Measurements from ENCODE around the gene SLCO3A1.

Gene SLCO3A1

DNA sequence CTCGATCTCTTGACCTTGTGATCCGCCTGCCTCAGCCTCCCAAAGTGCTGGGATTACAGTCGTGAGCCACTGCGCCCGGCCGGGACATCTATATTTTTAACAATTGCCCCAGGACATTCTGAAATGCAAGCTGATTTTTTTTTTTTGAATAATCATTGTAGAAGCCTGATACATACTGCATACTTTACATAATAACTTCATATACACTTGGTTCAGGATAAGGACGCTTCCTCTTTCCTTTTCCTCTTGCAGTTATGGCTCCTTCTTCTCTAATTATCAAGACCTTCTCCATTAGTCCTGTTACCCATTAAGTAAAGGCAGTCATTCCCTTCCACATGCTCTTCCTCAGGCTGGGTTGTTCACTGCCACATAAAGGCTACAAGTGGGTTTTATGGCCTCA is 58.3 kb downstream of the SLCO3A1 start:
- DNase-seq (ENCODE audit: low read depth in 2 of 2): no peak

DNA sequence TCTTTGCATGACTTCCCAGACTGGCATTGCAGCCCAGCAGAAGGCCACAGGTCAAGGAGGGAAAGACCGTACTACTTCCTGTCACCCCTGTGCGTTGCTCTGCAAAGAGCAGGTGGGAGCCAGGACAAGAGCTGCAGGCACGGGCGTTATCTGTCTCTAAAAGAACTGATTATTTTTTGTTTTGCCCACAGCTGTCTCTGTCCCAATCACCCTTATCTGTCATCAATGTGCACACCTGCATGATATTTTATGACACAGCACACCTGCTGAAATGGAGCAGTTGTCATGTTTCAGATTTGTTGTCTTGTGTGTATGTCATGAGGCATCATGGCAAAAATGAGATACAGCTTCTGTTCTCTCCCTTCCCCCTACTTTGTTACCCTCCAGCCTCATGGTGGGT is 58.8 kb downstream of the SLCO3A1 start:
- no peak for DNase-seq (ENCODE audit: low read depth in 2 of 2)

DNA sequence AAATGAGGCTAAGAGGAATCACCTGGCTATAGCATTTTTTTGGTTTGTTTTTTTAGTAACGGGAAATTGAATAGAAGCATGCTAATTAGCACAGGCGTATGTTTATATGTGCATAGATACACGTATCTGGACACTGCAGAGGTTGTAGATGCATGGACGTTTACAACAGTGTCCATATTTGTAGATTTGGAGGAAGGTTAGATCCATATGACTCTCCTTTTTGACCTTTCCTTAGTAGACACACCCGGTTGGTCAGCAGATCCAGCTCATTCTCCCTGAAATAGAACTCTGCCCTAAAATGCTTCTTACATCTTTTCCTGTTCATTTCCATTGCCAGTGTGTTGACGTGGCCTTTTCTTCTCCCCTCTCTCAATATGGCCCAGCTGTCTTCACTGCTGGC is 60.1 kb downstream of the SLCO3A1 start:
- no peak for DNase-seq (ENCODE audit: low read depth in 2 of 2)

DNA sequence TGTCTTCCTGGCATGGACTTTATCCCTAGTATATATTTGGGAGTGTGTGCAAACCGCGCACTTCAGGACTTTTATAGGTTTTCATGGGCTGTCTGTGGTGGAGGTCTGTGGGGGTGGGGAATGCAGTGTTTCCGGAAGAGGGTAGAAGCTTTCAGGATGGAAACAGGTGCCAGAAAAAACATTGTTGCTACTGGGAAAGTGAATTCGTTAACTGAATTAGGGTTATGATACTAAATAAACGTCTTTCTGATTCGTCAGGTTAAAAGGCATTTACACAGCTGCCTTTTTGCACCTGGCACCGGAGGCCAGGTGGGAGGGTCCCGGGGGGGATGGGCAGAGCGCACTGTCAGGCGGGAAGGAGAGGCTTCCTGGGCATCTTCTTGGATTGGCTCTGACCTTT is 62.1 kb downstream of the SLCO3A1 start:
- no peak for DNase-seq (ENCODE audit: low read depth in 2 of 2)

DNA sequence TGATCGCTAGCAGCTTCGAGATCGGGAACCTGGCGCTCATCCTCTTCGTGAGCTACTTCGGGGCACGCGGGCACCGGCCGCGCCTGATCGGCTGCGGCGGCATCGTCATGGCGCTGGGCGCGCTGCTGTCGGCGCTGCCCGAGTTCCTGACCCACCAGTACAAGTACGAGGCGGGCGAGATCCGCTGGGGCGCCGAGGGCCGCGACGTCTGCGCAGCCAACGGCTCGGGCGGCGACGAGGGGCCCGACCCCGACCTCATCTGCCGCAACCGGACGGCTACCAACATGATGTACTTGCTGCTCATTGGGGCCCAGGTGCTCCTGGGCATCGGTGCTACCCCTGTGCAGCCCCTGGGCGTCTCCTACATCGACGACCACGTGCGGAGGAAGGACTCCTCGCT is 62.5 kb downstream of the SLCO3A1 start:
- DNase-seq (ENCODE audit: low read depth in 2 of 2): no peak

DNA sequence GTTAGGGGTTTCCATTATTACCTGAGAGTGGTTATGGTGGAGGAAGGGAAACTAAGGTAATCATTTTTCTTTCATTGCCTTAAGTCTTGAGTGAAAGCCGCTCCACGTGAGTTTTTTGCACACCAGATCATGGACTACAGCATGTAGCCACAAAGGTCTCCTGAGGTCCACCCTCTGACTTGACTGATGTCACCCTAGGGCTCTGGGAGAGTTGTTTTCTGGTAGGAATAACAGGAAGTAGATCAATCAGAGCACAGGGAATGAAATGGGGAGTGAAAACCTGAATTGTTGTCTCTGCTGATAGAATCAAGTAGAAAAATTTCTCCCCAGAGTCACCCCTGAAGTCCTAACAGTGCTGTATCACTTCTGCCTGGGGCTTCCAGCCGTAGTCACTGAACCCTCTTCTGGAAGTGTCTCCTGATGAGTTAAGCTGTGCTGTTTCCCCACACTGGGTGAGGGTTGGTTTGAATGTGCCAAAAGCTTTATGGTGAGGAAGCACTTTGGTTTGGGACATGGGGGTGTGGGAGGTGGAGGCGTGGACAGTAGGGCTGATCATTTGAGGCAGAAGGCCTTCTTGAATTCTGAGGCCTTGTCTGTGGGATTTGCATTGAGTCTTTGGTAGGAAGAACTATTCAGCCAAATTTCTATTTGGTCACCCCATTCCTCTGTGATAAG is 64.3 kb downstream of the SLCO3A1 start:
- no peak for DNase-seq (ENCODE audit: low read depth in 2 of 2)

DNA sequence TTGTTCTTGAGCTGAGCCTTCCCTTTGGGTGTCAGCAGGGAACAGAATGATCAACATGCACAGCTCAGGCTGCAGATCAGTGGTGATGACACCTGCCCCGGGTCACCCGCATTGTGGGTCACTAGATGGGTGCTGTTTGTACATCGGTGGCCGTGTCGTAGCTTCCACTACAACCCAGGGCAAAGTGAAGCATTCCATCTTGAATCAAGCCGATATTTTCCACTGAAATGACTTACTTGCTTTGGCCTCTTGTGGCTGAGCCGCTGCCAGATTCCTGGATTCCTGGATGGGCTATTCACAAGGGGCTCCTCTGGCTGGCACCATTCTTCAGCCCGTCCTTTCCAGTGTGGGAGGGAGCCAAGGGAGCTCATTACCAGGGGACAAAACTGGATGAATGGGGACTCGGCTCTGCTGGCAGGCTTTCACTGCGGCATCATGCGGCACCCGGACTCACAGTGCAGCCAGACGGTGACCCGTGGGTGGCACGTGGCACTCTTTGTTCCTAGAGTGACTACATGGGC is 65.6 kb downstream of the SLCO3A1 start:
- no peak for DNase-seq (ENCODE audit: low read depth in 2 of 2)

DNA sequence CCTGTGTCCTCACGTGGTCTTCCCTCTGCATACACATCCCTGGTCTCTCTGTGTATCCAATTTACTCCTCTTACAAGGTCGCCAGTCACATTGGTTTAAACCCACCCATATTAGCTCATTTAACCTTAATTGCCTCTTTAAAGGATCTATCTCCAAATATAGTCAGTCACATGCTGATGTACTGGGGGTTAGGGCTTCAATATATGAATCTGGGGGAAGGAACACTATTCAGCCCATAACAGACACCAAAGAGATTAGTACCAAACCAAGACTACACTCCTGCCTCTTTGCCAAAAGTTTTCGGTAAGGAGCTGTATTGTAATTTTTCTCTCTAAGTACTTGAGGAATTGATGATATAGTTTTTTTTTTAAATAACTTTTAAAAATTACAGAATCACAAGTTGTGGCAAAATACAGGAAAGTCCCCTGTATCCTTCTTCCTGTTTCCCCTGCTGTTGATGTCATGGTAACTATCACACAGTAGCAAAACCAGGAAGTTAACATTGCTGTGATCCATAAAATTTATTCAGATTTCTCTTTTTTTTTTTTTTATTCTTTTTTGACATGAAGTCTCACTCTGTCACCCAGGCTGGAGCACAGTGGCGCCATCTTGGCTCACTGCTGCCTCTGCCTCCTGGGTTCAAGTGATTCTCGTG is 67.8 kb downstream of the SLCO3A1 start:
- no peak for DNase-seq (ENCODE audit: low read depth in 2 of 2)

DNA sequence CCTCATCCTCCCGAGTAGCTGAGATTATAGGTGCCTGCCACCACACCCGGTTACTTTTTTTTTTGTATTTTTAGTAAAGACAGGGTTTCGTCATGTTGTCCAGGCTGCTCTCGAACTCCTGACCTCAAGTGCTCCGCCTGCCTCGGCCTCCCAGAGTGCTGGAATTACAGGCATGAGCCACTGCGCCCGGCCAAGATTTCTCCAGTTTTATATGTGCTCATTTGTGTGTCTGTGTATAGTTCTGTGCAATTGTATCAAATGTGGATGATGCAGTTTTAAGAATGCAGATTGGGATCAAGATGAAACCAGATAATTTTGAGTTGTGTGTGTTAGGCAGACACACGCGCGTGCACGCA is 68.3 kb downstream of the SLCO3A1 start:
- no peak for DNase-seq (ENCODE audit: low read depth in 2 of 2)

DNA sequence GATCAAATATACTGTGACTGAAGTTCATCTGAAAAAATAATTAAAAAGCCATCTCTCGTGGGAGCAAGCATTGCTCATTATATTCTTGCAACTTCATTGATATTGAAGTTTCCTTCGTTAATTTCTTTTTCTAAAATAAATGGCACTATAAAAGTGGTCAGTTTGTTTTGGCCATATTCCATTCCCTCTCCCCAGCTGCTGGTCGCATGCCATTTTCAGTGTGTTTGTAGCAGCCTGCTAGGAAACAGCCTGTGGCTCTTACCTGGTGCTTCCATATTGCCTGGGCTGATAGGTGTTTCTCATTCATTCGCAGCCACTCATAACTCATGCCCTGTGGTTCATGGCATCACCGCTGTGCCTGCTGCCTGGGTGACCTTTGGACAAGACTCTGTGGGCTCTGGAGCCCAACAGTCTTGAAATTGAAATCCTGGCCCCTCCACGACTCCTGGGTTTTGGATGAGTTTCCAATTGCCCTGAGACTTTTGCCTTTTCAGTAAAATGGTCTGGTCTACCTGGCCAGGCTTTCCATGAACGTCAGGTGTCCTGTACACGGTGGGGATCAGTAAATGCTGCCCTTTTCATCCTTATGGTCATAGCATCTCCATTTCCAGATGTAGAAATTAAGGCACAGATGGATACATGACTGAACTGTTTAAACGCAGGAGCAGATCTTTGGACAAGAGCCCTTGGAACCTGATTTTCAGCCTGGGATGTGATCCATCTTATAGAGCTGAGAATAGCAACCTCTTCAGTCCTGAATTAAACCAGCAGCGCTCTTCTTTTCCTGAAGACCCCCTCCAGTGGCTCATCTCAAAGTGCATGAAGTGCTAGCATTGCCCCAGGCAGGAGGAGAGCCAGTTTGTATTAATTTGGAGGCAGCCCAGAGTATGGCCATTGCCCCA is 69.4 kb downstream of the SLCO3A1 start:
- DNase-seq (ENCODE audit: low read depth in 2 of 2): no peak

DNA sequence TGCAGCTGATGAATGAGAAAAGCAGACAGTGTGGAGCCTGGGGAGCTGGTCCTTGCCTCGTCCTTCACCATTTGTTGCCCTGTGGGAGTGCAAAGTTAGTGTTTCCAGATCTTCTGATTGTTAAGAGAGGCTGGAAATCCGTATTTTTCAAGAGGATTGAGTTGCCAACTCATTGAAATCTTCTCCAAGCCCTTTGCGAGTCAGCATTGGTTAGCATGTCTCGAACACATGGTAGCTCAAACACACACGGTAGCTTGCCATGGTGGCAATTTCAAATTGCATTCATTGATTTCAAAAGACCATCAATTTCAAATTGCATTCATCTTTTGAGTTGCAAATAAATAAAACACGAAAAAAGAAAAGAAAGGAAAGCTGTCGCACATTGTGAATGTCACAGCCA is 70.7 kb downstream of the SLCO3A1 start:
- no peak for DNase-seq (ENCODE audit: low read depth in 2 of 2)

DNA sequence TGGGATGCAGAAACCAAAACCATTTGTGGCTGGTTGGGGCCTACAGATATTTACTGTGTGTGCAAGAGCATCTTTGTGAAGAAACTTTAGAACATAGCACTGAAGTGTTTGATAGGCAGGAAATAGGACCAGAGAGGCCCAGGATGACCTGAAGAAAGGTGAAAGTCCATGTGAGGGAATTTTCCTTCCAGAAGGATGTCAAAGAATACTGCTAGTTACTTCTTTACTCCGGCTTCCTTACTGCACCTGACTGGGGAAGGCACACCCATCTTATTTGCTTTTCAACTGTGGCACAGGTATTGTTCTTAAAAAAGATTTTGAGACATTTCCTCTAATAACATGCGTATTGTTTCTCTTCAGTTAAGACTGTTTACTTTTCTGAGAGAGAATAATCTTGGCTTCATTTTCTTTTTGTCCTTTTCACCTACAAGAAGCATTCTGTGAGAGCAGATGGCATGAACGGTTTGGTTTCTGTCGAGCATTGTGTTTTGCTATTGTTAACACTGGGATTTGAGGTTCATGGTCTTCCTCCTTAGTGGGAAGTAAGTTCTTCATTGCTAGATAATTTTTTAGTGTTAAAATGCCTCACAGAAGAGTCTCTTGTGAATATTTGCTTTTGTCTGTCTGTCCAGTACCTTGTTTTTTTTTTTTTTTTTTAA is 71.5 kb downstream of the SLCO3A1 start:
- DNase-seq (ENCODE audit: low read depth in 2 of 2): no peak

DNA sequence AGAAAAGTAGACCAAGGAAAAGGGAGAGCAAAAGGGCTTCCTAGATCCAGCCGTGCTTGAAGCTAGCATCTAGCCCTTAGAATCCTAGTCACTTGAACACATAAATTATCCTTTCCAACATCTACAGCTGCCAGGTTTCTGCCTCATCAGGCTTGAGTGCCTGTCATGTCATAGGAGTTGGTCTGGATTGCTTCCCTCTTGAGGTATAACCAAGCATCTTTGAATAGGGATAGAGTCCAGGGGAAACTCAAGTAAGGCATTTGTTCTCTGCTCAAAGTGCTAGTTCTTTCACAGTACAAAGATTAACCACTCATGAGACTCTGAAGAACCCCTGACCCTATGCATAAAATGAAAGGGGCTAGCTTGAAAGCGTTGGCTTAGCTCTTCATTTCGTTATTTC is 72.3 kb downstream of the SLCO3A1 start:
- no peak for DNase-seq (ENCODE audit: low read depth in 2 of 2)

DNA sequence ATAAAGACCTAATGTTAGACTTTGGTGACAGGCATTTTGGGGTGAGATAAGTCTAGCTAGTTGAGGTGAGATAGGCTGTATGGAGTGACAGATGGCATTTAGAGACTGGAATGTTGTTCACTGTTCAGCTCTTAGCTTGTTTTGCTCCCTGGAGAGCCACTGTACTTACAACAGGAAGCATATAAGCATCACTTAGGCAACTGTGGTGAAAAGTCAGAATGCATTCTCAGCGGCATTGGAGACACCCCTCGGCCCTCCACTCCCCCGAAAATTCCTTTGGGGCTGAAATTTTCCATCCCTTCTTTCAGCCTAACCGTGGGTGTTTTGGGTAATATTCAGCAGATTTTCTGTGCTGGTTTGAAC is 73.4 kb downstream of the SLCO3A1 start:
- DNase-seq (ENCODE audit: low read depth in 2 of 2): no peak

DNA sequence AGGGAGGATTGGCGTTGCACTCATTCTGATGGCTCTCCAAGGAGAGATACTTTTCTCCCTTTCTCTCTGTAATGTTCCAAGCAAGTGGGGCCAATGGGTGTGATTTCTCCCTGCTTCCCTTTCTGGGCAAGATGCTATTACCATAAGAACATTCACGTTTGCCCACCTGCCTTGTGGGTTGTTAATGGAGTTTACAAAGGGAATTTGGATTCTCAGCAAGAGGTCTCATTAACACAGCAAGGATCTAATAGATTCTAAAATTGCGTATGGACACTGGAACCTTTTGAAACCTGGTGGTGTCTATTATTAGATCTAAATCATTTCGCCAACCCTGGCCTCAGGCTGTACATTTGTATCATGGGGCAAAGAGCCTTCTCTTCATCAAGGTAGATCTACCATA is 74.1 kb downstream of the SLCO3A1 start:
- DNase-seq (ENCODE audit: low read depth in 2 of 2): no peak

DNA sequence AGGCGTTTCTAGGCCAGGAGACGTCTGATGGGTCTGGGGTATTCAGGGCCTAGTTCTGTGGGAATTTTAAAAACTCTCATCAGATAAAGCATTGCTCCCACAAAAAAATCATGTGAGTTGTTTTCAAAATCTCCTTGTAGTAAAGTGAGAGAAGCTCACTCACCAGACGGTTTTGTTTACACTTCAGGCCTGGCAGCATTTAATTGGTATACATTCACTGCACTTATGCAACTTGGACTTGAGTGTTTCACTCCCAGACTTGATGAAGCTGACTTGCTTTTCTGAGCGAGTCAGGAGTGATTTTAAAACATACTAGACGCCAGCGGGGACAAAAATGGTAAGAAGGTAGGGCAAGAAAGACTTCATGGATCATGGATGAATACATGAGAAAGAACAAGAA is 75.2 kb downstream of the SLCO3A1 start:
- DNase-seq (ENCODE audit: low read depth in 2 of 2): no peak

DNA sequence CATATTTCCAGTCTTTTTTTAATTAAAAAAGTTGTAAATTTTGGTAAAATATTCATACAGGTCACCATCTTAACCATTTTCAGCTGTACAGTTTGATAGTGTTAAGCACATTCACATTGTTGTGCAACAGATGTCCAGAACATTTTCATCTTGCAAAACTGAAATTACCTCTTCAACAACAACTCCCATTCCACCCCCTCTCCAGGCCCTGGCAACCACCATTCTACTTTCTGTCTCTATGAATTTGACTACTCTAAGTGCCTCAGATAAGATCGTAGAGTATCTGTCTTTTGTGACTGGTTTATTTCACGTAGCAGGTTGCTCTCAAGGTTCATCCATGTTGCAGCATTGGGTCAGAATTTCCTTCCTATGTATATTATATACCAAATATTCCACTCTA is 76.0 kb downstream of the SLCO3A1 start:
- no peak for DNase-seq (ENCODE audit: low read depth in 2 of 2)

DNA sequence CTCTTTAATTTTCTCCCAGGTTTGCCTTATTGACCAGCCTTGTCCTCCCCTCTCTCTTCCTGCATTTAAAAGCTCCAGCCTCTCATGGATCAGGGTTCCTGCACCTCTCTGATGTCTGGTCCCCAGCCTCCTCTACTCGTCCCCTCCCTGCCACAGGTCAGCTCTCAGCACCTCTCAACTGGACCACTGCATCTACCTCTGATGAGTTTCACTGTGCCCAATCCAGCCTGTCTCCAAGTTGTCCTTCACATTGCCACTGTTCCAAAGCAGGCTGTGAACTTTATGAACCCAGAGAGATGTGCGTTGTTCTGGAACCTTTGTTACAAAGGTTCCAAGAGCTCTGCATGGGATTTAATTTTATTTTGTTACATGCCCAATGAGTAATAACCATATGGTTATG is 76.6 kb downstream of the SLCO3A1 start:
- no peak for DNase-seq (ENCODE audit: low read depth in 2 of 2)

DNA sequence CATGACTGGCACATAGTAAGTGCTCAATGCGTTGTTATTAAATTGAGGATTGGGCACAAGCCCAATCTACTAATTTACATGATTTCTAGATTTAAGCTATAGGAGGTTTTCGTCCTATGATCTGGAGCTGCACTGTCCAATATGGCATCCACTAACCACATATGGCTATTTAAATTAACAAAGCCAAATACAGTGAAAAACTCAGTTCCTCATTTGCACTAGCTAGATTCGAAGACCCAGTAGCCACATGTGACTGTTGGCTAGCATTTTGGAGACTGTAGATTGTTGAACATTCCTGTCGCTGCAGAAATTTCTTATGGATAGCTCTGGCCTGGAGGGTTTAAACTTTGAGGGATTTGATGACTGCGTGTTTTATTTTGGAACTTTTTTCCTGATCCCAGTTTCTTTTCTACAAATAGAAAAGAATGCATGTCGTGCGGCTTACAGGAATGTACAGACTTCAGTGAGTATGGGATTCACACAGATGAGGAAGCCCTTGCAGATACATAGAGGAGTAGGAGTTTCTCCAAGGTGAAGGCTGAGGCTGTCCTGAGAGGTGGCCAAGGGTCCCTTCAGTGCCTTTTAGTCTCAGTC is 82.8 kb downstream of the SLCO3A1 start:
- DNase-seq (ENCODE audit: low read depth in 2 of 2): no peak

DNA sequence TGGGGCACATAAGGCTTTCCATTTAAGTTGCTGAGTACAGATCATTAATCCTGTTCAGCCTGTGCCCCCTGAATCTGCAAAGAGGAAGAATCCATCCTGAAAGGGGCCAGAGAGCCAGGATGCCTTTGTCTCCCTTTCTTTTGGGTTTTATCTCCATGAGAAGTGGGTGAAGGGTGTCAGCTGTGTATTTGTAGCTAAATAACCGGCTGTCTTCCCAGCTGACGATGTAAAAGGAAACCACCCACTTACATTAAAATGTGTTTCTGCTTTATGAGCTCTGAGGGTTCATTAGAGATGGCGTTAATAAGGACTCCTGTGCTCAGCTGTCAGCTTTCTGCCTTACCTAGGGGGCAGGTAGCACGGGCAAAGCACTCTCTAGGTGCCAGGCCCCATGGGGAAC is 83.4 kb downstream of the SLCO3A1 start:
- DNase-seq (ENCODE audit: low read depth in 2 of 2): no peak

DNA sequence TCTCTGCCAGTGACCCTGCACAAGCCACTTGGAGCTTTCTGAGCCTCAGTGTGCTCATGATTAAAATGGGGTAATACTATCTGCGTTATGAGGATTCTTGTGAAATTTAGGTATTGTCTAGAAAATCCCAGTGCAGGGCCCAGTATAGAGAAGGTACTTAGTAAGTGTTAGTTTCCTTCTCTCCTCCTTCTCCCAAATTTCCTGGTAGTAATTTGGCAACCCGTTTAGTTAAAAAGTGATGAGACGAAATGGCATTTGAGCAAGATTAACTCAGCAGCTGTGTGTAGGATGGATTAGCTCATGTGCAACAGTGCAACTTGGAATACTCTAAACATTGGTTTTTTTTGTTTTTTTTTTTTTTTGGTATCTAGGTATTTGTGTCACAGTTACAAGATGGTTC is 84.6 kb downstream of the SLCO3A1 start:
- no peak for DNase-seq (ENCODE audit: low read depth in 2 of 2)

DNA sequence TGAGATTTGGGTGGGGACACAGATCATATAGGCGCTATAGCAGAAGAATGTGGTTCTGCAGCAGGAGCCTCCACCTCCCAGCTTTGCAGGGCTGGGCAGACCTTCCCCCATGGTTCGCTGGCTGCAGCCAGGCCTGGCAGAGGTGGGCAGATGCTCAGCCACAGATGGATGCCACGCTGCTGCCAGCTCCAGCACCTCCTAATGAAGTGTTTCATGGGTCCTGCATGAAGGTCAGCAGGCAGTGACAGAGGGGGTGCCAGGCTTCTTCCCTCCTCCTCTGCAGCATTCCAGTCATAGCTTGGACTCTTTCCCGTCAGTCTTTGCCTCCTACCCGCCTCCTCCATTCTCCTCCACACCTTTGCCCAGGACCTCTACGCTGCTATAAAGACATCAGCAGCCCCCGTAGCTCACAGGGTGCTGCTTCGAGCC is 85.9 kb downstream of the SLCO3A1 start:
- no peak for DNase-seq (ENCODE audit: low read depth in 2 of 2)
